G401 (cell line): ENCODE data around the gene RAPGEF3. TPM values are rescaled to one million over a fixed set of nuclear protein-coding genes. Genes with fewer than 3 reads are reported as not detected.
A peak's percentile ranks its signal among the peaks of the same experiment; 100 is the strongest.

Source experiments
- DNase-seq: peaks from one replicate; pipeline ENCODE4 v3.0.0-alpha.2; 2015; ENCODE audit warnings: low spot score
- in situ Hi-C: cut with HindIII; loops from 2 replicates; pipeline ENCODE4 v1.10.0; 2016; ENCODE audit warnings: low sequenced_read_pairs, mixed read lengths
- total RNA-seq: library from RNA; depleted of rRNA; stranded (reverse); fragments of >200 nt; shearing (Covaris generic); gene quantifications from 2 replicates; pipeline ENCODE4 v1.2.3, GENCODE V29; 2014

The RAPGEF3 gene
- total RNA-seq, 1 experiment from 2014 or later: 9.0 TPM

DNA sequence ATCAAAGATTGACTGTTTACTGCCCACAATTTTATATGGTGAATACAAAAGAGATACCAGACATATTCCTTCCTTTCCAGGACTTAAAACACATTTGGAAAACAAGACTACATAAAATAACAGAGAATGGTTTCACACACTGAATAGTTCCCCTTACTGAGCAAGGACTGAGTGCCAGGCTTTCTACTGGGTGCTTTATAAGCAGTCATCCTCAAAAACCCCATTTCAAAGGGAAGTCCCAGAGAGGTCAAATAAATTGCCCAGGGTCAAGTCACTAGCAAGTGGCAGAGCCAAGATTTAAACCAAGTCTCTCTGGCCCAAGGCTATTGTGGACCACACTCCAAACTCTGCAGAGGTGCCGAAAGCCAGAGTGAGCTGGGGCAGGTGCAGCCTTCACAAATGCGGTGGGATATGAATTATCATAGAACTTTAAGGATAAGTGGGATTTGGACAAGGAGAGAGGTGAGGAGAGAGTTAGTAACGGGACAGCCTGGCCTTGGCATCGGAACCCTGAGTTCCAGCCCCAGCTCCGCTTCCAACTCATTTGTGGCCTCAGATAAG lies 43.8 kb downstream of the RAPGEF3 start:
- in situ Hi-C loops: no loop called here
- no peak for DNase-seq

DNA sequence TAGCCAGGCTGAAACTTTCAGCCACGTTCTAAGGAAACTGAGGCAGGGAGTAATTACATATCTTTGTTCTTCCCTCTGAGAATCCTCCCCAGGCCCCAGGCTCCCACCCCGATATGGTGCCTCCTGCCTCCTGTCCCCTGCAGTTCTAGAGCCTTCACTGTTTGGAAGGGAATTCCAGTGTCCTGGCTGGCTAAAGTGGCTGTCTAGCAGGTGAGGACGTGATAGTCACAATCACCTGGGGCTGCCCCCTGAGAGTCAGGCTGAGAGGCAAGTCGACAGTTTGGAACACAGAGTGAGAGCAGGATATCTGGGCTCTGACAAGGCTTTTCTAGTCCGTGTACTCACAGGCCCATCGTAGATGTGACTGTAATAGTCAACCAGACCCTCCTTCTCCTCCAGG lies 46.5 kb downstream of the RAPGEF3 start:
- no peak for DNase-seq
- in situ Hi-C loops: no loop called here

DNA sequence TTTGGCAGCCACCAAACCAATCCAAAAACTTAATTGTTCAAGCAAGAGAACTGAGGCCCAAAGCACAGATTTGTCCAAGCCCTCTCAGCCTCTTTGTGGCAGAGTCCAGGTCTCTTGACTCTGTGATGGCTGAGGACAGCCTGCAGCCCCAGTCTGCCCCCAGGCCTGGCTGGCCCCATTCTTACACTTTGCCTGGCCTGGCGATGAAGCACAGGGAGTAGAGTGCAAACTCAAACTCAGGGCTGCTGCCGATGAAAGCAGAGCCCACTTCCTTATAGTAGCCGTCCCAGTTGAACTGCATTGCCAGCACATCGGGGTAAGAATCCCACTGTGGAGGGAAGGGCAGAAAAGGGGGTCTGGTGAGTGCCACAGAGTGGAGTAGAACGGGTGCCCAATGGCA lies 47.2 kb downstream of the RAPGEF3 start:
- no peak for DNase-seq
- in situ Hi-C loops: no loop called here

DNA sequence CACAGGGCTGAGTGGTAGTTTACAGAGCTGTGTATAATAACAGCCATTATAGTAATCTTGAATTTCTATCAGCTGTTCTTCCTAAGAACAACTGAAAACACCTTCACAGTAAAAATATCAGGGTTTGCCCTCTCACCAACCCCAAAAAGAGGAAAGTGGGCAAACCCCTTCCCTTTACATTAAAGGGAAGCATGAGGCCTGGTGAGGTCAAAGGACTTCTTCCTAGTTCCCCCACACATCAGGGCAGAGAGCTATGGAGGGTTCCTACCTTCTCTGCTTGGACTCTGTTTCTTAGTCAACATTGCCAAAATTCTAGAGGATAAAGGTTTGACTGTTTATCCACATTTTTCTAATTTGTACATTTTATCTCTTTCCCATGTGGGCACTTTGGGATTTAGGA lies 48.4 kb downstream of the RAPGEF3 start:
- in situ Hi-C loops: no loop called here
- no peak for DNase-seq

DNA sequence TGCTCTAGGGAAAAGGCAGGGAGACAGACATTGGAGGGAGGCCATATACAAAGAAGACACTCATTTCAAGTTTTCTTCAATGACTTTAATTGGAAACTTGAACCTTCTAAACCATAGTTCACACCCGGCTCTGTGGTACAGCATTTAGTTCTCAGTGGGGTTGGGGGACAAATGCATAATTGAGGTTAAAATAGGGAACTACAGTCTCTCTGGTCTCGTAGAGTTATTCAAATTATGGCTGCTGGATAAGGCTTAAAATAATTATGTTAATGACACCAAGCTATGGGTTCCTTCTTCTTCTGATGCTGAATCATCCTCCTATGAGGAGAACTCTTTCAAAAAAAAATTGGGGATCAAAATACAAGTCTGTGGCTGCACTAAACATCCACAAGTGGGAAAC lies 49.0 kb downstream of the RAPGEF3 start:
- no peak for DNase-seq
- in situ Hi-C loops: no loop called here

DNA sequence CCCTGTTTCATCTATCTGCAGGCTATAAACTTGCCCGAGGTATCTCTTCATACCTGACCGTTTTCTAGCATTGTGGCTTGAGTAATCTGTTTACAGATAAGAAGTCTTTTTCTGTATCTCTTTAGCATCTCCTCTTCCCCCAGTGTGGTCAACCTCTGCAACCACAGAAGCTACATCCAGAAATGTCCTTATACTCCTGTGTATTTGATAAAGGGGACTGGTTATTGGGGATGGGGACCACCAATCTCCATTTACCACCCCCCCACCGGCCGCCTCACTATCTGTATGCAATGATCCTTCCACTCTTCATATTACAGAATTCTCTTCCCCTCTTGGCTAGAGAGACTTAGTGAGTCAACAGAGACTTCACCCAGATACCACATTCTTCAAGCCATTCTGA lies 49.4 kb downstream of the RAPGEF3 start:
- DNase-seq: no peak
- in situ Hi-C loops: no loop called here

DNA sequence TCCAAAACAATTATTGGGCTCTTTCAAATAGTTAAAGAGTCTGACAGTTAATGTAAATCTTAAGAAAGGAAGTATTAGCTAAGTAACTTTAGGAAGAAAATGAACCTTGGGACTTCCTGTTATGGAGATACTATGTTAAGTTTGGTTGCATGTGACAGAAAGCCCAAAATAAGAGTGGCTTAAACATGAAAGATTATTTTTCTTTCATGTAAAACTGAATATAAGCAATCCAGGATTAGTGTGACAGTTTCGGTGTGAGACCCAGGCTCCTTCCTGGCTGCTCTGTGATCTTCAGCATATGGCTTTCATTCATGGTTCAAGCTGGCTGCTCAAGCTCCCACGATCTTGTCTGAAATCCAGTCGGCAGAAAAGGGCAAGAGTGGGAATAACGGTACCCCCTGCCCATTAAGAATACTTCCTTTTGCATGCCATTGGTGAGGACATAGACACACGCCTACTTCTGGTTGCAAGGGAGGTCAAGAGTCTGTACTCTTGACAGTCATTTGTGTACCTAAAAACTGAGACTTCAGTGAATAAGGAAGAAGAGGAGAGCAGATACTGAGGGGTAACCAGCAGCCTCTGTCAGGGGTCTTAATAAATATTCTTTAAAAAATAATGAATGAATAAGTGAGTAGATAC lies 50.7 kb downstream of the RAPGEF3 start:
- in situ Hi-C loops: no loop called here
- DNase-seq: no peak

DNA sequence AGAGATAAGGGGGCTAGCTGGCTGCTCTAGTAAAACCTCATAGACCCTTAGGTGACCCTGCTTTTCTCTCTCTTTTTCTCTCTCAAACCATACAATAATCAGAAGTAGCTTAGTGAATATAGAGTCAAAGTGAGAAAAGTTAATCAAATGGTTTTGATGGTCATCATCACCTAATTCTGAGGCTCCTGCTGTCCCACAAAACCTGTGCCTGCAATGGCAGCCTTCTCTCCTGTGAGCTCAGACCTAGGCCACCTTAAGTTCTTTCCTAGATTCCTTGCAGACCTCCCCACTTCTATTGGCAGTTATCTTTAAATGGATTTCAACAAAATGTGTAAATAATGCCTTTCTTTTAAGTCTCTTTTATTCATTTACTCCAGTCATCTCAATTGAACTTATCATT lies 51.3 kb downstream of the RAPGEF3 start:
- in situ Hi-C loops: no loop called here
- no peak for DNase-seq

DNA sequence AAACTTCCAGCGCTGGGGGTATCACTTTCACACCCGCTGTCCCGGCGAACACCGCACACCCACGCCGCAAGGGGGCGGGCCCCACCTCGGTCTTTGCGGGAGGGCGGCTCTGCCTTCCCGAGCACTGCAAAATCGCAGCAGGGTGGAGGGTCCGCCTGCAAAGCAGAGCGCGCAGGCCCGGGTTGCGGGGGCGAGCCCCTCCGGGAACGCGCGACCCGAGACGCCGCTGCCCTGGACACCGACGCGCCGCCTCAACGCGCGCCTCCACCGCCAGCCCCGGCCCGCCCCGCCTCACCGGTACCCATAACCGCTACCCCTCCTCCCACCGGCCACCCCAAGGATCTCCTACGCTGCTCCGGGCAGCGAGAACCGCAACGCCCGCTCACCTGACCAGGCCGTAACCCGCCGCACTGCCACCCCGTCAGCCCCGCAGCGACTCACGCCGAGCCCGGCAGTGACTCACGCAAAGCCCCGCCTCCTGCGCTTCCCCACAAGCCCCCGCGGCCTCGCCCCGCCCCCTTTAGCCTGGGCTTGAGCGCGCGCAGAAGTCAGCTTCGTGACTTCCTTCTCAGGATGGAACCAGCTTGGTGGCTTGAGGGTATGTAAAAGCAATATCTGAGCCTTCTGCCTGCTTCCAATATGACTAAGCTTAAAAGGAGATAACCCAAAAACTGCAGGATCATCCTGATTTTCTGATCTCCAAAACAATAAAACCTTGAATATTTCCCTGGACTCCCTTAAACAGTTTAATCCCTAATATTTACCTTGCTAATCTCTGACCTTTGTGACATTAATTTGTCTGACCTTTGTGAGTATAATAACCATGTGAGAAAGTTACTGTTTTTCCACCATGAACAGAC lies 52.9 kb downstream of the RAPGEF3 start, which contains the start of gene RPAP3:
RPAP3 (minus strand) TSS at position 465 of the 860 bp plus-strand sequence. CDS start 3,190 bp downstream, outside the sequence.
- peak; percentile 93 for DNase-seq
- in situ Hi-C loops: no loop called here

DNA sequence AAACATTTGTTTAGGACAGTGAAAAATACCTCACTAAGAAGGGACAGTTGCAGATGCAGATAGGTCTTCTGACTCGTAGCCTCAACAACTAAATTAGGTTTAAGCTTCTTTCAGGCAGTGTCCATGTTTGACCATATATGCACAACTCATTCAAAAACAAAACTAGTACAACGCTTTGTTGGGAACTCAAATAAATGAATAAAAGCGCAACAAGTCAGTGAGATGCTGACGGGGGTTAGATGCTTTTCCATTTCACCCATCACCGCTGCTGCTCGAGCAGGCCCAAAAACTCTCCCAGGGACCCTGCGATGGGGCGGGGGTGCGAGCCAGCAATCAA lies 53.5 kb downstream of the RAPGEF3 start:
- peak; percentile 33 for DNase-seq
- in situ Hi-C loops: no loop called here

DNA sequence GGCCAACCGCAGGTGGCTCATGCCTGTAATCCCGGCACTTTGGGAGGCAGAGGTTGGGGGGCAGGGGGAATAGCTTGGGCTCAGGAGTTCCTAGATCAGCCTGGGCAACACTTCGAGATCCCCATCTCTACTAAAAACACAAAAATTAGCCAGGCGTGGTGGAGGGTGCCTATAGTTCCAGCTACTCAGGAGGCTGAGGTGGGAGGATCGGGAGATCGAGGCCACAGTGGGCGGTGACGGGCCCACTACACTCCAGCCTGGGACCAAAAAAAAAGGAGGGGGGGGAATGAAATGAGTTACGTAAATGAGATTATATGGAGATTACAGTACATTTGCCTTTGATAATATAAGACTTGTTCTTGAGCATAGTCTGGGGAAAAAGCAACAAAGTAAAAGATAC lies 54.0 kb downstream of the RAPGEF3 start:
- in situ Hi-C loops: no loop called here

DNA sequence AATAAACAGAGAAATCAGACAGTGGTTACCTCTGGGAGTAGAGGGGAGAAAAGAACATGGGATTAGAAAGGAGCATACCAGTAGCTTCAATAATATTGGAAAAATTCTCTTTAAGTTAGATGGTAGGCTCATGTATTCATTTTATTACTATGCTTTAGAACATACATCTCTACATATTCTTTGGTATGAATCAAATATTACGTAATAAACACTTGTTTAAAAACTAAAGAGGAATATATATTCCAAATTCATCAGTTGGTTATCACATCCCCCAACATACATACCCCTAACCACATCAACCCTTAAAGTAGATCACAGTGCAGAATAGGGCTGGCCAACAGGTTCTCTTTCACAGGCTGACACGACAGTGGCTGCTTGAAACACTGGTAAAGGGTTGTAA lies 58.4 kb downstream of the RAPGEF3 start:
- in situ Hi-C loops: no loop called here
- no peak for DNase-seq

More for the DNA sequence above, 54.0 kb downstream of the RAPGEF3 start:
- DNase-seq: no peak

DNA sequence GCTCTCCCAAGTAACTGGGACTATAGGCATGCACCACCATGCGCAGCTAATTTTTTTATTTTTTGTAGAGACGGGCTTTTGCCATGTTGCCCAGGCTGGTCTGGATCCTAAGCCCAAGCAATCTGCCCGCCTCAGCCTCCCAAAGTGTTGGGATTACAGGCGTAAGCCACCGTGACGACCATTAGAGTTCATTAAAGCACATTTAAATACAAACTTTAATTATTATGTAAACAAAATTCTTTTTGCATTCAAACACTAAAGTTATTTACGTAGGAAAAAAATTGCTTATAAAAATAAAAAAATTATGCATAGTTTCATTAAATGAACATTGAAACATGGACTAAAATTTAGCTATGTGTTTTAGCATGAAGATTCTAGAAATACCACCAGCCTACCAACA lies 60.0 kb downstream of the RAPGEF3 start:
- in situ Hi-C loops: no loop called here
- no peak for DNase-seq

DNA sequence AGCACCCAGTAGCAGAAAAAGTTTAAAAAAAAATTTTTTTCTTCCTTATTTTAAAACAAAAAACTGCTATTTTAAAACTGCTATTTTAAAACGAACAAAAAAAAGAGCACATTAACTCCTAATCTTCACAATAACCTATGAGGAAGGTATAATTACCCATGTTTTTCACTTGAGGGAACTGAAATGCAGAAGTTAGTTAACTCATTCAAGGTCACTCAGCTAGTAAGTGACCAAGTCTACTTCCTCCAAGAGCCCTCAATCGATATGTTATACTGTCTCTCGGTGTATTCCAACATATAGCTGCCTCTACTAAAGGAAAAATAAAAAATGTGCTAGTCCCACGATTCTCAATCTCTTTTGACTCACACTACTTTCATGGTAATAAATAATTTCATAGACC lies 60.6 kb downstream of the RAPGEF3 start:
- in situ Hi-C loops: no loop called here
- no peak for DNase-seq

DNA sequence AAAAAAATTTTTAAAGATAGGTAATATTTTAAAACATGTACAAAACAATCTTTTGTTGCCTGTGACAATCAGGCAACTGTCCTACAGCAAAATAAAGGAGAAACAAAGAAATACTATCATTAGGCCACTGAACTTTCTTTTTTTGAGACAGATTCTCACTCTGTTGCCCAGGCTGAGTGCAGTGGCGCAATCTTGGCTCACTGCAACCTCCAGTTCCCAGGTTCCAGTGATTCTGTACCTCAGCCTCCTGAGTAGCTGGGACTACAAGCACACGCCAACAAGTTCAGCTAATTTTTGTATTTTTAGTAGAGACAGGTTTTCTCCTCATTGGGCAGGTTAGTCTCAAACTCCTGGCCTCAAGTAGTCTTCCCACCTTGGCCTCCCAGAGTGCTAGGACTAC lies 69.5 kb downstream of the RAPGEF3 start:
- DNase-seq: no peak
- in situ Hi-C loops: no loop called here

DNA sequence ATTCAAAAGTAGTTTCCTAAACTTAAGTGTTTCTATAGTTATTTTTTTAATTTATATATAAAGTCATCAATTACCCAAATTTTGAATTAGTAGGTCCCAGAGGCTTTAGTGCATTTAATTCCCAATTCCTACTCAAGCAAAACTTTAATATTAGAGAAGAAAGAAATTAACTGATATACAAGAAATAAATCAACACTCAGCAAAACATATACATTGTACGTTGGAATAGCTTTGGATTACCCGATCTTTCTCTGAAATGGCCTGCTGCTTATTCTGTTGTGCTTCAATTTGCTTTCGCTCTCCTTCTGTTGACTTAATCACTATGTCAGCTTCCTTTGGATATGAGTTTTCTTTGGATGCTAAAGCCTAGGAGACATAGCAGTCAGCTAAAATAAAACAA lies 71.0 kb downstream of the RAPGEF3 start:
- in situ Hi-C loops: no loop called here
- no peak for DNase-seq

DNA sequence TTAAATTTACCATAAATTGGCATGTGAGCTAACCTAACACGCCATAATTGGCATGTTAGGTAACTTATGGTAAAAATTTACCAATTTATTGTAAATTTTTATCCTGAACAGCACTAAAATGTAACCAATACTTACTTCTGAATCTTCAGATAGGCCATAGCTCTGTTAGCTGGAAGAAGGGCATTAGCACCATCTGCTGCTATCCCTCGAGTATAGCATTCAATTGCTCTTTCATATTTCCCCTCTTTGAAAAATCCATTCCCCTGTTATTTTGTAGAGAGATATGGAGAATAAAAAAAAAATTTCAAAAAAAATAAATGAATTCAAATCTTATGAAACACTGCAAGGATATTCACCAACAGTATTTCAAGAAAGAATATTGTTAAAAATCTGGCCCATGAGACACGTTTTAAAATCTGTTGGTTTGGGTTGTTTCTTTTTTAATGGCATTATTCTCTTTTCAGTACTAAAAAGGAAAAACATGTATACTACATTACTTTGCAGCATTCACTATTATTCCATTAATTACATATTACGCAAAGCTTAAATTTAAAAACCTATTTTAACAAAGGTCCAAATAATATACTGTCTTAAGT lies 71.9 kb downstream of the RAPGEF3 start:
- in situ Hi-C loops: no loop called here
- DNase-seq: peak; percentile 43
